T-helper 9 cell (primary cell): ENCODE results near the gene LURAP1L.

Experiments used
- DNase-seq: peaks from one replicate; pipeline ENCODE4 v3.0.0-alpha.2; 2020
- total RNA-seq, 2 donors: gene quantifications; one replicate each; lab custom pipeline; 2026; lab: John Stamatoyannopoulos, UW

Gene LURAP1L
- 0 reads per million in 2 donors for total RNA-seq

GRCh38 chr9:12774861-12775678 is at the start of gene LURAP1L:
Gene LURAP1L, plus strand, starts transcription at chr9:12775020. Its CDS starts 696 bp downstream, at chr9:12775716.
- DNase-seq: no peak

GRCh38 chr9:12726795-12727194 is 48.0 kb upstream of the LURAP1L start:
- no peak for DNase-seq

- no peak for DNase-seq
Observed at GRCh38 chr9:12730198-12730597, 44.6 kb upstream of the LURAP1L start.

GRCh38 chr9:12730927-12731326 is 43.9 kb upstream of the LURAP1L start:
- no peak for DNase-seq

- DNase-seq: no peak
Observed at GRCh38 chr9:12732971-12733370, 41.8 kb upstream of the LURAP1L start.

GRCh38 chr9:12735665-12736064 is 39.2 kb upstream of the LURAP1L start:
- DNase-seq: no peak

GRCh38 chr9:12737871-12738270 is 36.9 kb upstream of the LURAP1L start:
- DNase-seq: no peak

- no peak for DNase-seq
Observed at GRCh38 chr9:12739014-12739652, 35.7 kb upstream of the LURAP1L start.

- no peak for DNase-seq
Observed at GRCh38 chr9:12740845-12741244, 34.0 kb upstream of the LURAP1L start.

GRCh38 chr9:12748016-12748415 is 26.8 kb upstream of the LURAP1L start:
- DNase-seq: no peak

GRCh38 chr9:12748954-12749353 is 25.9 kb upstream of the LURAP1L start:
- DNase-seq: no peak

GRCh38 chr9:12753931-12754330 is 20.9 kb upstream of the LURAP1L start:
- DNase-seq: no peak

GRCh38 chr9:12759761-12760160 is 15.1 kb upstream of the LURAP1L start:
- no peak for DNase-seq

- no peak for DNase-seq
Observed at GRCh38 chr9:12760758-12761157, 14.1 kb upstream of the LURAP1L start.

- no peak for DNase-seq
Observed at GRCh38 chr9:12764150-12764549, 10.7 kb upstream of the LURAP1L start.

- no peak for DNase-seq
Observed at GRCh38 chr9:12765088-12765798, 9.6 kb upstream of the LURAP1L start.

GRCh38 chr9:12766357-12766756 is 8.5 kb upstream of the LURAP1L start:
- DNase-seq: no peak

- no peak for DNase-seq
Observed at GRCh38 chr9:12770261-12770660, 4.6 kb upstream of the LURAP1L start.

GRCh38 chr9:12771891-12772290 is 2.9 kb upstream of the LURAP1L start:
- DNase-seq: no peak

GRCh38 chr9:12773562-12773961 is 1.3 kb upstream of the LURAP1L start:
- DNase-seq: no peak

GRCh38 chr9:12775679-12776512 is 1.1 kb downstream of the LURAP1L start:
- DNase-seq: no peak

- no peak for DNase-seq
Observed at GRCh38 chr9:12776513-12777055, 1.8 kb downstream of the LURAP1L start.
